Neuronal stem cell (in vitro differentiated cells): Measurements from ENCODE around the gene GREB1.

Experiments
- DNase-seq: peaks from one replicate; pipeline ENCODE4 v3.0.0-alpha.2; 2013; ENCODE audit warnings: low spot score
- H2AFZ ChIP-seq: one replicate; pipeline ENCODE4 v1.6.1; 2013; ENCODE audit warnings: mild to moderate bottlenecking, low read length, inconsistent platforms
- H2AK5ac ChIP-seq: 2 replicates; pipeline ENCODE4 v1.6.1; 2013; ENCODE audit warnings: low read depth, mild to moderate bottlenecking, inconsistent platforms, low read length, moderate library complexity, mixed read lengths
- H2BK120ac ChIP-seq: 2 replicates; pipeline ENCODE4 v1.6.1; 2013; ENCODE audit warnings: low read depth, mild to moderate bottlenecking, inconsistent platforms, low read length, moderate library complexity, mixed read lengths
- H2BK12ac ChIP-seq: one replicate; pipeline ENCODE4 v1.6.1; 2013; ENCODE audit warnings: low read length, inconsistent platforms
- H2BK15ac ChIP-seq: 2 replicates; pipeline ENCODE4 v1.6.1; 2013; ENCODE audit warnings: mild to moderate bottlenecking, low read length, inconsistent platforms, mixed read lengths
- H2BK5ac ChIP-seq: one replicate; pipeline ENCODE4 v1.6.1; 2013; ENCODE audit warnings: inconsistent platforms, mild to moderate bottlenecking, low read length, moderate library complexity
- H3K14ac ChIP-seq: one replicate; pipeline ENCODE4 v1.6.1; 2013; ENCODE audit warnings: low read length, inconsistent platforms
- H3K18ac ChIP-seq: 2 replicates; pipeline ENCODE4 v1.6.1; 2013; ENCODE audit warnings: low read length, inconsistent platforms
- H3K23ac ChIP-seq: 2 replicates; pipeline ENCODE4 v1.6.1; 2013; ENCODE audit warnings: low read depth, mild to moderate bottlenecking, mixed read lengths, low read length, inconsistent platforms; ENCODE audit not compliant: poor library complexity
- H3K27ac ChIP-seq: replicated peaks from 3 replicates; pipeline ENCODE4 v1.5.1; 2013; ENCODE audit warnings: low read length, inconsistent platforms
- H3K27me3 ChIP-seq, 3 experiments: 2 replicates each; pipeline ENCODE4 v1.6.1; 2013; ENCODE audit warnings: low read length in 3 of 3, mild to moderate bottlenecking in 2 of 3, inconsistent platforms in 1 of 3, low read depth in 1 of 3, mixed read lengths in 1 of 3, moderate library complexity in 1 of 3; ENCODE audit not compliant: control insufficient read depth in 3 of 3, insufficient read depth in 3 of 3
- H3K36me3 ChIP-seq, 2 donors: replicated peaks in 1 of 2; 2 replicates each; pipeline ENCODE4 v1.6.1; 2013; ENCODE audit warnings: low read length in 2 of 2; ENCODE audit not compliant: control insufficient read depth in 2 of 2, insufficient read depth in 2 of 2
- H3K4ac ChIP-seq: 2 replicates; pipeline ENCODE4 v1.6.1; 2013; ENCODE audit warnings: inconsistent platforms, mild to moderate bottlenecking, low read length, moderate library complexity
- H3K4me1 ChIP-seq, 2 donors: 1 replicate in 1 of 2; 2 replicates in 1 of 2; pipeline ENCODE4 v1.6.1; 2013; ENCODE audit warnings: low read length in 2 of 2, low read depth in 1 of 2; ENCODE audit not compliant: control insufficient read depth in 2 of 2, insufficient read depth in 1 of 2
- H3K4me2 ChIP-seq: one replicate; pipeline ENCODE4 v1.6.1; 2013; ENCODE audit warnings: mild to moderate bottlenecking, low read length, inconsistent platforms; ENCODE audit not compliant: insufficient read depth, poor library complexity, severe bottlenecking
- H3K4me3 ChIP-seq, 2 donors: 2 replicates each; pipeline ENCODE4 v1.5.1; 2013; ENCODE audit warnings: low read length in 2 of 2, mild to moderate bottlenecking in 2 of 2, inconsistent platforms in 1 of 2, moderate library complexity in 1 of 2
- H3K79me1 ChIP-seq: one replicate; pipeline ENCODE4 v1.6.1; 2013; ENCODE audit warnings: low read depth, mild to moderate bottlenecking, inconsistent platforms, low read length, moderate library complexity
- H3K9ac ChIP-seq: one replicate; pipeline ENCODE4 v1.6.1; 2013; ENCODE audit warnings: mild to moderate bottlenecking, low read depth, low read length, inconsistent platforms; ENCODE audit not compliant: poor library complexity
- H3K9me3 ChIP-seq, 2 donors: replicated peaks in 1 of 2; 2 replicates each; pipeline versions ENCODE3 to v1.6.1; 2013; ENCODE audit warnings: low read length in 2 of 2, mild to moderate bottlenecking in 2 of 2, inconsistent platforms in 1 of 2, low read depth in 1 of 2, mixed read lengths in 1 of 2, moderate library complexity in 1 of 2; ENCODE audit not compliant: control insufficient read depth in 2 of 2, insufficient read depth in 1 of 2
- H4K8ac ChIP-seq: one replicate; pipeline ENCODE4 v1.6.1; 2013; ENCODE audit warnings: low read depth, mild to moderate bottlenecking, inconsistent platforms, low read length, moderate library complexity
- H4K91ac ChIP-seq: one replicate; pipeline ENCODE4 v1.6.1; 2013; ENCODE audit warnings: low read length, low read depth, mild to moderate bottlenecking, inconsistent platforms; ENCODE audit not compliant: poor library complexity
- WGBS, 2 donors: extraction: QIAGEN DNeasy Blood & Tissue Kit; methylation state at CpG; one replicate each; pipeline ENCODE4 v1.1.7; 2013; ENCODE audit warnings: missing lambda C conversion rate in 2 of 2, mixed read lengths in 1 of 2; ENCODE audit not compliant: insufficient read length in 2 of 2, insufficient replicate concordance in 1 of 2; ENCODE audit errors: extremely low coverage in 2 of 2; 5-methylcytosine and 5-hydroxymethylcytosine counted together

The GREB1 gene

DNA sequence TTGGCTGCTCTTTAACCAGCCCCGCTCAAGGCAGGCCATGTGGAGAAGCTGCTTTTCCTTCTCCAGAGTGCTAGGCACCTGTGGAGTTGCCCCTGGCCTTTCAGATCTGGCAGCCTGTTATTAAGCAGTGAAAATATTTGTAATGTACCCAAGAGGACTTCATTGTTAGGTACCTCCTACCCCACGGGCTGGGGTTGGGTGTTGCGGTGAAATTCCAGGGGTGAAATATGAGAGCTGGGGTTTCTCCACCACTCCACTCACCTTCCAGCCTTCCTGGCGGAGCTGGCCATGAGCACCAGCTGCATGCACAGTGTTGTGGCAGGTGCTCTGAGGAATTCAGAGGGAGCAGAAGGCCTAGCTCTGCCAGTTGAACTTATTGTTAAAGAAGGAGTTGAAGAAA is 97.0 kb downstream of the GREB1 start:
- H3K4ac ChIP-seq = no peak overlapping the region
- no peak overlapping the region for H3K14ac ChIP-seq
- H2BK15ac ChIP-seq = no peak overlapping the region
- H3K23ac ChIP-seq = no peak overlapping the region
- H3K27me3 ChIP-seq = no peaks in the 10 kb centered on the region
- no peak overlapping the region for H3K4me2 ChIP-seq
- H3K27ac ChIP-seq = no peak overlapping the region
- H3K36me3 ChIP-seq = peaks cover 59 to 100% of the 10 kb centered on the region in 2 donors
- no peak overlapping the region for H3K9ac ChIP-seq
- WGBS, 2 donors = no CpG with 5 or more reads among the region's 4 CpGs
- H3K9me3 ChIP-seq = peaks cover 7 to 10% of the 10 kb centered on the region in 2 donors
- H2AFZ ChIP-seq = no peak overlapping the region
- H2BK120ac ChIP-seq = no peak overlapping the region
- DNase-seq = no peak
- no peak overlapping the region for H3K18ac ChIP-seq
- H2BK12ac ChIP-seq = no peak overlapping the region
- no peak overlapping the region for H2BK5ac ChIP-seq
- no peak overlapping the region for H2AK5ac ChIP-seq
- H3K79me1 ChIP-seq = no peaks in the 10 kb centered on the region
- no peak overlapping the region for H4K8ac ChIP-seq
- no peak overlapping the region for H4K91ac ChIP-seq
- no peak overlapping the region for H3K4me3 ChIP-seq
- H3K4me1 ChIP-seq = no peaks in the 10 kb centered on the region

DNA sequence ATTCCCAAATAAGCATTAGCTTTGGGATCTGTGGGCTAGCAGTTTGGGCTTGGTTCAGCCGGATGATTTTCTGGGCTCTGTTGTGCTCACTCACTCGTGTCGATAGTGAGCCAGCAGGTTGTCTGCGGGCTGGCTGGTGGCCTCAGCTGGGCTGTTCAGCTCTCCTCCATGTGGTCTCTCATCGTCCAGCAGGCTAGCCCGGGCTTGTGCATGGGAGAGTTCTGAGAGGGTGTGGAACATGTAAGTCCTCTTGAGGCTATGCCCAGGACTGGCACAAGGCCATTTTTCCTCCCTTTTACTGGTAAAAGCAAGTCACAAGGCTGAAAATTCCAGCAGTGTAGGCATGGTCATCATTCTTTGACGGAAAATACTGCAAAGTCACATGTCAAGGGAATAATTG is 97.6 kb downstream of the GREB1 start:
- peaks cover 6 to 9% of the 10 kb centered on the region in 2 donors for H3K9me3 ChIP-seq
- H3K9ac ChIP-seq = no peak overlapping the region
- no peak overlapping the region for H3K4me3 ChIP-seq
- H3K23ac ChIP-seq = no peak overlapping the region
- H2AFZ ChIP-seq = no peak overlapping the region
- H3K27me3 ChIP-seq = no peaks in the 10 kb centered on the region
- no peak overlapping the region for H3K27ac ChIP-seq
- no CpG with 5 or more reads among the region's 7 CpGs for WGBS, 2 donors
- H3K18ac ChIP-seq = no peak overlapping the region
- H3K4me1 ChIP-seq = no peaks in the 10 kb centered on the region
- H3K14ac ChIP-seq = no peak overlapping the region
- no peak overlapping the region for H2AK5ac ChIP-seq
- H4K8ac ChIP-seq = no peak overlapping the region
- H3K4ac ChIP-seq = no peak overlapping the region
- no peaks in the 10 kb centered on the region for H3K79me1 ChIP-seq
- DNase-seq = no peak
- H4K91ac ChIP-seq = no peak overlapping the region
- H2BK15ac ChIP-seq = no peak overlapping the region
- H3K36me3 ChIP-seq = peaks cover 56 to 100% of the 10 kb centered on the region in 2 donors
- no peak overlapping the region for H2BK5ac ChIP-seq
- no peak overlapping the region for H2BK120ac ChIP-seq
- H2BK12ac ChIP-seq = no peak overlapping the region
- H3K4me2 ChIP-seq = no peak overlapping the region

DNA sequence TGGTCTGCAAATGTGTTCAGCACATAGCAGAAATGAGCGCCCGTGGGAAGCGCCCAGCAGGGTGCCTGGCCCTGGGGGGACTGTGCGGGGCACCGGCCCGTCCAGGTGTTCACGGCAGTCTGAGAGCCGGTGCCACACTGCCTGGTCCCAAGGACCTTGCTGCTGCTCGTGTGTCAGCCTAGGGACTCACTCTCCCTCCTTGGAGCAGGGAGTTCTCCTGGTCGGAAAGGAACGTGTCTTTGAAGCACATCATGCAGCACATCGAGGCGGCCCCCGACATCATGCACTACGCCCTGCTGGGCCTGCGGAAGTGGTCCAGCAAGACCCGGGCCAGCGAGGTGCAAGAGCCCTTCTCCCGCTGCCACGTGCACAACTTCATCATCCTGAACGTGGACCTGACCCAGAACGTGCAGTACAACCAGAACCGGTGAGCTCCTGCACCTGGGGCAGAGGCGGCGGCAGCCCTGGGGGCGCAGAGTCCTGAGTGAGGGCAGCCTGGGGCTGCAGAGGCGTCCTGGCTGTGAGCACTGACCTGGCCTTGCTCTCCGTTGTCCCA is 100.2 kb downstream of the GREB1 start:
- H3K14ac ChIP-seq = no peak overlapping the region
- H3K79me1 ChIP-seq = no peaks in the 10 kb centered on the region
- no peak overlapping the region for H4K8ac ChIP-seq
- H3K9ac ChIP-seq = peak overlapping the region; percentile 54
- no peak overlapping the region for H2AFZ ChIP-seq
- H2BK15ac ChIP-seq = no peak overlapping the region
- no peak overlapping the region for H2BK12ac ChIP-seq
- H2BK5ac ChIP-seq = no peak overlapping the region
- no peaks in the 10 kb centered on the region for H3K9me3 ChIP-seq
- no CpG with 5 or more reads among the region's 28 CpGs for WGBS, 2 donors
- H3K36me3 ChIP-seq = peaks cover 51 to 99% of the 10 kb centered on the region in 2 donors
- H3K18ac ChIP-seq = peak overlapping the region; percentile 54
- H3K4me2 ChIP-seq = no peak overlapping the region
- no peak for DNase-seq
- peak overlapping the region; percentile 53 for H3K23ac ChIP-seq
- H3K4me1 ChIP-seq = no peaks in the 10 kb centered on the region
- no peak overlapping the region for H4K91ac ChIP-seq
- H3K27me3 ChIP-seq = no peaks in the 10 kb centered on the region
- no peak overlapping the region for H3K27ac ChIP-seq
- peak overlapping the region; percentile 47 for H2BK120ac ChIP-seq
- H3K4ac ChIP-seq = no peak overlapping the region
- no peak overlapping the region for H2AK5ac ChIP-seq
- peak overlapping the region in 1 of 2 donors; percentile 48 for H3K4me3 ChIP-seq

DNA sequence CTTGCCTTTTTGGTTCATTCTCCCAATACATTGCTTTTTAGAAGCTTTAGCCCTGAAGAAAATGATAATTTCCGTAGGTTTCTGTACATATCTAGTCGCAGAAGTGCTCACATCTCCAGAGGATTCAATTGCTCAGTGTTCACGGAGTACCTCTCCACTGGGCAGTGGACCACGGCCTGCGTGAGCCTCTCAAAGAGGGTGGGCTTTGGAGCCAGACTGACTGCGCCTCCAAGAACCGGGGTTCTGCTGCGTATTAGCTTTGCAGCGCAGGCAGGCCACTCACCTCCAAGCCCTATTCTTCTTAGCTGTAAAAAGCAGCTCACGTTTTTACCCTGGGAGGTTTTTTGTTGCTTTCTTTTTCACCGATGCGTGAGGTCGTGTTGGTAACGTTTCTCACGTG is 100.7 kb downstream of the GREB1 start:
- H2BK15ac ChIP-seq = no peak overlapping the region
- H3K36me3 ChIP-seq = peaks cover 54 to 99% of the 10 kb centered on the region in 2 donors
- no peak overlapping the region for H3K4me3 ChIP-seq
- H3K14ac ChIP-seq = no peak overlapping the region
- H4K91ac ChIP-seq = no peak overlapping the region
- no CpG with 5 or more reads among the region's 15 CpGs for WGBS, 2 donors
- H2BK12ac ChIP-seq = no peak overlapping the region
- H3K23ac ChIP-seq = no peak overlapping the region
- no peaks in the 10 kb centered on the region for H3K27me3 ChIP-seq
- no peak overlapping the region for H3K9ac ChIP-seq
- H2AK5ac ChIP-seq = no peak overlapping the region
- H3K18ac ChIP-seq = no peak overlapping the region
- no peaks in the 10 kb centered on the region for H3K79me1 ChIP-seq
- no peak overlapping the region for H3K4ac ChIP-seq
- H2AFZ ChIP-seq = no peak overlapping the region
- H3K4me1 ChIP-seq = no peaks in the 10 kb centered on the region
- no peak overlapping the region for H2BK5ac ChIP-seq
- no peak overlapping the region for H3K4me2 ChIP-seq
- DNase-seq = no peak
- no peak overlapping the region for H2BK120ac ChIP-seq
- no peaks in the 10 kb centered on the region for H3K9me3 ChIP-seq
- H4K8ac ChIP-seq = no peak overlapping the region
- no peak overlapping the region for H3K27ac ChIP-seq
